Stimulated activated CD8-positive, alpha-beta memory T cell treated with anti-CD3 and anti-CD28 coated beads, Interleukin-12 subunit alpha, Interleukin-12 subunit beta, amount 100 ng/mL, for 4 hours (primary cell): ENCODE results near the gene SRPK2.
"Not testable (repeated sequence)": the region's sequence is repeated elsewhere in the genome, so short reads cannot be mapped to it uniquely, and the experiment has no call there.

Source experiments
- DNase-seq: peaks from one replicate; pipeline ENCODE4 v3.0.0-alpha.2; 2020; ENCODE audit warnings: low read depth

Gene SRPK2

DNA sequence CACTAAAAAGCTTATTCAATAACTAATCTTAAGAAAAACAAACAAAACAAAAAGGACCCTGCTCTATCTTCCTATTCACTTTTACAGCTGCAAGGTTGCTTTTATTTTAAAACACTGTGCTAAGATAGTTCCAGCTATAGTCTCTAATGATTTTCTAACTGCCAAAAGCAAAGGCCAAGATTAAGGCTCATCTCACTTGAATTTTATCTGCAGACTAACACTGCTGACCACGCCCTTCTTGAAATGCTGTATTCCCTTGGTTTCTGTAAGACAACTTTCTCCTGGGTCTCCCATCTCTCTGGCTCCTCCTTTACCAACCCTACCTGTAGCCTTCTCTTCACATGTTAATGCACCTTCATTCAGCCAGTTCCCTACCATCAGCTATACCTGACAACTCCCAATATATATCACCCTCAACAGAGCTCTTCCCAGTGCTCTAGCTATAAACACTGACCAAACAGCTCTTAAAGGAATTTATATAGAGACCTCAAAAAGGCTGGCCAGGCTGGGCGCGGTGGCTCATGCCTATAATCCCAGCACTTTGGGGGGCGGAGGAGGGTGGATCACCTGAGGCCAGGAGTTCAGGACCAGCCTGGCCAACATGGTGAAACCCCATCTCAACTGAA is 11.7 kb downstream of the SRPK2 start:
- no peak for DNase-seq

DNA sequence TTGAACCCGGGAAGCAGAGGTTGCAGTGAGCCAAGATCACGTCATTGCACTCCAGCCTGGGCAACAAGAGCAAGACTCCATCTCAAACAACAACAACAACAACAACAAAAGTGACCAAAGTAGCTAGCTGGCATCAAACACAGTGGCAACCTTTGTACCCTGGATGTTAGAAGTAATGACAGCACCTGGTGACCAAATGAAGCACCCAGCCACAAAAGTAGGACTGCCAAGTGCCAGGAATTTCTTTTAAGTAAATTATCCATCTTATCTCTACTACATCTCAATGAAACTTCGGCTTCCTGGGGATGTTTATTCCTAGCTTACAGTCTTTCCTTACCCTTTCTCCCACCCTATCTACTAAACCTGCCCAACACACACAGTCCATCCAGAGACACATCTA is 18.8 kb downstream of the SRPK2 start:
- DNase-seq: no peak

DNA sequence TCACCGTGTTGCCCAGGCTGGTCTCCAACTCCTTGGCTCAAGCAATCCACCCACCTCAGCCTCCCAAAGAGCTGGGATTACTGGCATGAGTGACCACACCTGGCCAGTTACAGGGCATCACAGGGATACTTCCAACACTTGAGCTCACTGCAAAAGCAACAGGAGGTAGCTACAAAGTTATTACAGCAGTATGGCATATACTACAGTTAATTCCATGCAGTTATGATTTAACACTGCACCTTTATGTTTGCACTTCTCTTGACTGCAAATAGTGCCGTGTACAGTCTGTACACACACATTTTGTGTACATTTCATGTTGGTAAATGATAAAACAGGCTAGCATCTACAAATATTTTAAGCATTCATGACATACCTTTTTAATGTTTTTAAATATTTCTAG is 21.3 kb downstream of the SRPK2 start:
- DNase-seq: no peak

DNA sequence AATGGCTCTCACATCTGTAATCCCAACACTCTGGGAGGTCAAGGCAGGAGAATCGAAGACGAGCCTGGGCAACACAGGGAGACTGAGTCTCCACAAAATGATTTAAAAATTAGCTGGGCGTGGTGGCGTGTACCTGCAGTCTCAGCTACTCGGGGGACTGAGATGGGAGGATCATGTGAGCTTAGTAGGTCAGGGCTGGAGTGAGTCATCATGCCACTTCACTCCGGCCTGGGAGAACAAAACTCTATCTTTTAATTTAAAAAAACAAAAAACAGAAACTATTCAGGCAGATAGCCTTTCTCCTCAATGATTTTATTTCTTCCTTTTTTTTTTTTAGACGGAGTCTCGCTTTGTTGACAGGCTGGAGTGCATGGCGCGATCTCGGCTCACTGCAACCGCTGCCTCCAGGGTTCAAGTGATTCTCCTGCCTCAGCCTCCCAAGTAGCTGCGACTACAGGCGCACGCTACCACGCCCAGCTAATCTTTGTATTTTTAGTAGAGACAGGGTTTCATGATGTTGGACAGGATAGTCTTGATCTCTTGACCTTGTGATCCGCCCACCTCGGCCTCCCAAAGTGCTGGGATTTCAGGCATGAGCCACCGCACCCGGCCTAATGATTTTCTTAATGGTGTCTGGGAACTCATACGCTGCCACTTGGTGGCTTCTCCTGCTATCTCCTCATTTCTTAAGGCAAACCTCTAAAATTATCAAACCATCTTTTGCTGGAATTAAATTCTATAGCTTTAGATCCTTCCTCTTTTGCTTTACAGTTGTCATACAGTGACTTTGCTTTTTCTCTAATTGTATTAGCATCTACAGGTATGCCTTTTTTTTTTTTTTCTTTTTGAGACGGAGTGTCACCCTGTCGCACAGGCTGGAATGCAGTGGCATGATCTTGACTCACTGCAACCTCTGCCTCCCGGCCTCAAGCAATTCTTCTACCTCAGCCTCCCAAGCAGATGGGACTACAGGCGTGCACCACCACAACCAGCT is 22.9 kb downstream of the SRPK2 start:
- no peak for DNase-seq

DNA sequence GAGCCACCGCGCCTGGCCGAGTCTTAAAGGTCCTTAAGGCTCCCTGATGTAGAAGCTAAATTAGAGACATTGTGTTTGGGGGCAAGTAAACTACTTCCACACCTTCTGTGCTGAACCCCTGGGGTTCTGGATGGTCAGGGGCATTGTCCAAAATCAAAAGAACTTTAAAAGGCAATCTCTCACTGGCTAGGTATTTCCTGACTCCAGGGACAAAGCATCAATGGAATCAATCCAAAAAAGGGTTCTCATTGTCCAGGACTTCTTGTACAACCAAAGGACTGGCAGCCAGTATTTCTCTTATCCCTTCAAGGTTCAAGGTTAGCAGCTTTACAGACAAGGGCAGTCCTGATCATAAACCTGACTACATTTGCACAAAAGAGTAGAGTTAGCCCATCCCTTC is 24.0 kb downstream of the SRPK2 start:
- DNase-seq: no peak

DNA sequence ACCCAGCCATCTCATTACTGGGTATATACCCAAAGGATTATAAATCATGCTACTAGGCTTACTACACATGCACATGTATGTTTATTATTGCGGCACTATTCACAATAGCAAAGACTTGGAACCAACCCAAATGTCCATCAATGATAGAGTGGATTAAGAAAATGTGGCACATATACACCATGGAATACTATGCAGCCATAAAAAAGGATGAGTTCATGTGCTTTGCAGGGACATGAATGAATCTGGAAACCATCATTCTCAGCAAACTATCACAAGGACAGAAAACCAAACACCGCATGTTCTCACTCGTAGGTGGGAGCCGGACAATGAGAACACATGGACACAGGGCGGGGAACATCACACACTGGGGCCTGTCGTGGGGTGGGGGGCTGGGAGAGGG is 25.1 kb downstream of the SRPK2 start:
- DNase-seq: not testable (repeated sequence)

DNA sequence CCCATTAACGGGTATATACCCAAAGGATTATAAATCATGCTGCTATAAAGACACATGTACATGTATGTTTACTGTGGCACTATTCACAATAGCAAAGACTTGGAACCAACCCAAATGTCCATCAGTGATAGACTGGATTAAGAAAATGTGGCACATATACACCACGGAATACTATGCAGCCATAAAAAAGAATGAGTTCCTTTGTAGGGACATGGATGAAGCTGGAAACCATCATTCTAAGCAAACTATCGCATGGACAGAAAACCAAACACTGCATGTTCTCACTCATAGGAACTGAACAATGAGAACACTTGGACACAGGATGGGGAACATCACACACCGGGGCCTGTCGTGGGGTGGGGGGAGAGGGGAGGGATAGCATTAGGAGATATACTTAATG is 26.0 kb downstream of the SRPK2 start:
- not testable (repeated sequence) for DNase-seq

DNA sequence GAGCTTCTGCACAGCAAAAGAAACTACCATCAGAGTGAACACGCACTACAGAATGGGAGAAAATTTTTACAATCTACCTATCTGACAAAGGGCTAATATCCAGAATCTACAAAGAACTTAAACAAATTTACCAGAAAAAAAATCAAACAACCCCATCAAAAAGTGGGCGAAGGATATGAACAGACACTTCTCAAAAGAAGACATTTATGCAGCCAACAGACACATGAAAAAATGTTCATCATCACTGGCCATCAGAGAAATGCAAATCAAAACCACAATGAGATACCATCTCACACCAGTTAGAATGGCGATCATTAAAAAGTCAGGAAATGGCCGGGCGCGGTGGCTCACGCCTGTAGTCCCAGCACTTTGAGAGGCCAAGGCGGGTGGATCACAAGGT is 26.7 kb downstream of the SRPK2 start:
- DNase-seq: not testable (repeated sequence)

DNA sequence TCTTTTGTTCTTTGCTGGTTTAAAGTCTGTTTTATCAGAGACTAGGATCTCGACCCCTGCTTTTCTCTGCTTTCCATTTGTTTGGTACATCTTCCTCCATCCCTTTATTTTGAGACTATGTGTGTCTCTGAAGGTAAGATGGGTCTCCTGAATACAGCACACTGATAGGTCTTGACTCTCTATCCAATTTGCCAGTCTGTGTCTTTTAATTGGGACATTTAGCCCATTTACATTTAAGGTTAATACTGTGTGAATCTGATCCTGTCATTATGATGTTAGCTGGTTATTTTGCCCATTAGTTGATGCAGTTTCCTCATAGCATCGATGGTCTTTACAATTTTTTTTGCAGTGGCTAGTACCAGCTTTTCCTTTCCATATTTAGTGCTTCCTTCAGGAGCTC is 28.6 kb downstream of the SRPK2 start:
- DNase-seq: not testable (repeated sequence)

DNA sequence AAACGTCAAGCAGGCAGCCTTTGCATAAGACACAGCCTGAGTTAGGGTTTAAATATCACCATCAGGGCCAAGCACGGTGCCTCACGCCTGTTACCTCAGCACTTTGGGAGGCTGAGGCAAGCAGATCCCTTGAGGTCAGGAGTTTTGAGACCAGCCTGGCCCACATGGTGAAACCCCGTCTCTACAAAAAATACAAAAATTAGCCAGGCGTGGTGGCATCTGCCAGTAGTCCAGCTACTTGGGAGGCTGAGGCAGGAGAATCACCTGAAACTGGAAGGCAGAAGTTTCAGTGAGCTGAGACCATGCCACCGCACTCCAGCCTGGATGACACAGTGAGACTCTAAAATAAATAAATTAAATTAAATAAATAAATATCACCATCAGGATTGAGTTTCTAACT is 33.0 kb downstream of the SRPK2 start:
- DNase-seq: no peak

DNA sequence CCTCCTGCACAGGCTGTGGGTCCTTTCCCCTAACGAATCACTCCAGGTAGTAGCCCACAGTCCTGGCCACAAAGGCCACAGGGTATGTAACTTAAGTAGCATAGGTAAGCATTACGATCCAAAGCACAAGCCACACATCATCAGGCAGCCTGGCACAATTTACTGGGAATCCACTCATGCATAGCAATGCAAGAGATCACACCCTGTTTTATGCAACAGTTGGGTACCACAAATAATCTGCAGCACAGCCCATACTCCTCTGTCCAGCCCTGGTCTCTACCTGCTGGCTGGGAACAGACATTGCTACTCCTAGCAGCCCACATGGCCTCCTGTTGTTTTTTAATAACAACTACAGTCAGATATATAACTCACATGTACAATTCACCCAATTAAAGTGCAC is 34.3 kb downstream of the SRPK2 start:
- DNase-seq: no peak

DNA sequence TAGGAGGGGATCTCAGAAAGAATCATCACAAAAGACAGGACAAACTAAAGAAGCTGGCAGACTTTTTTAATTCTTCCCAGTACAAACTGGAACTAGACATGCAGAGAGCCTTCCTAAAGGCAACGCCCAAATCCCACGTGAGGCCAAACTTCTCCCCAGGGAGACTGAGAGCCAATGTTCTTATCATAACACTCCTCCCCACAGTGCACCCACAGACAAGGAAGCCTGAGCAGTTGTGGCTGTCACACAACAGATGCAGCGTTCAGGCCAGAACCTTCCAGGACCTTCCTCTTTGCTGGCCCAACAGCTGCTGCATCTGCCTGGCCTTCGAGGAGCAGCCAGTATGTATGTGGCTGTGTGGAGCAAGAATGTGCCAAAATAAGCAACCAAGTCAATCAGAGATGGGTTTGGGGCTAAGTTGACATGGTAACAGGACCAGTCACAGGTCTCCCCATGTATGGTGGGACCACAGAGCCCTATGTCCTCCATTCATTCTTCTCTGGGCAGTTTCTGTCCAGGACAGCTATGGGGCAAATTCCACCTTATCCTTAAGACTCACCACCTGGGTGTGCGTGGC is 34.9 kb downstream of the SRPK2 start:
- no peak for DNase-seq

DNA sequence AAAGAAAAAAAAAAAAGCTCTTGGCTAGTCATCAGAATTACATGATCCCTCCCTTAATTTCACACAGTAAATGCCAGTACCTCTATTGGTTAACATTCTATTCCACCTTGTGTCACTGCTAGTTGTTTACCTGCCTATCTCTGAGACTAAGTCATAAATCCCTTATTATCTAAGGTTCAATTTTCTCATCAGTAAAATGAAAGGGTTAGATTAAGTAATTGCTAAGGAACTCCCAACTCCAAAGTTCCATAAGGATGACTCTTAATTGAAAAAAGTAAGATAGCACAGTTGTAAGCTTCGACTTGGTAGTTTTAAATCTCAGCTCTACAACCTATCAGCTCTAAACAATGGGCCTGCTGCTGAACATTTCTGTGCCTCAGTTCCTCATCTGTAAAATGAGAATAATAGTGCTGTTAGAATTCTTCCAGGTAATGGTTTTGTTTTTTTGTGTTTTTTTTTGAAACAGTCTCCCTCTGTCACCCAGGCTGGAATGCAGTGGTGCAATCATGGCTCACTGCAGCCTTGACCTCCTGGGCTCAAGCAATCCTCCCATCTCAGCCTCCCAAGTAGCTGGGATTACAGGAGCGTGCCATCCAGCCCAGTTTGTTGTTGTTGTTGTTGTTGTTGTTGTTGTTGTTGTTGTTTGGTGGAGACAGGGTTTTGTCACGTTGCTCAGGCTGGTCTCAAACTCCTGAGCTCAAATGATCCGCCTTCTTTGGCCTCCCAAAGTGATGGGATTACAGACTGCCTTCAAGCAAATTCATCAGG is 35.6 kb downstream of the SRPK2 start:
- DNase-seq: no peak

DNA sequence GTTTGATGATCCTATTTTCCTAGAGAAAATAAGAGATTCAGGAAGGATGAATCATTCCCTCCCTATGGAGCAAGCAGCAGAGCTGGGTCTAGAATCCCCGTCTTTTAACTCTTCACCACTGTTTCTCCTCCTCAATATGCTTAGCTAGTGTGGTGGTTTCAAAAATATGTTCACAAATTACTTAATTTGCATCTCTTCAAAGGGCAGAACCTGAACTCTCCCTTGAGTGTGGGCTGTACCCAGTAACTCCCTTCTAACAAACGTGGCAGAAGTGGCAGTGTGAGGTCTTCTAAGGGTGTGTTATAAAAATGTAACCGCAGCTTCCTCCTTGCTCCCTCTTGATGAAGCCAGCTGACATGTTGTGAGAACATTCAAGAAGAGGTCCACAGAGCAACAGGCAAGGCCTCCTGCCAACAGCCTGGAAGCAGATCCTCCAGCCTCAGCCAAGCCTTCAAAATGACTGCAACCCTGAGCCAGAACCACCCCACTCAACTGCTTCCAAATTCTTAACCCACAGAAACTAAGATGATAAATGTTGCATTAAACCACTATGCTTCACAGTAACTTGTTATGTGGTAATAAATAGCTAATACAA is 36.6 kb downstream of the SRPK2 start:
- peak; percentile 33 for DNase-seq

DNA sequence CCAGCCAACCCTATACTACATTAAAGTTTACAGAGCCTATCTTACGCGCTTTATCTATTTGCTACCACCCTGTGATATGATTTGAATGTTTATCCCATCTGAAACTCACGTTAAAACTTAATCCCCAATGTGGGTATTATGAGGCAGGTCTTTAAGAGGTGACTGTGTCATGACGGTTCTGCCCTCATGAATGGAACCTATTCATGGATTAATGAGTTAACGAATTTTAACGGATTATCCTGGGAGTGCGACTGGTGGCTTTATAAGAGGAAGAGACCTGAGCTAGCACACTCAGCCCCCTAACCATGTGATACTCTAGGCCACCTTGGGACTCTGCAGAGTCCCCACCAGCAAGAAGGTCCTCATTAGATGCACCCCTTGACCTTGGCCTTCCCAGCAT is 37.8 kb downstream of the SRPK2 start:
- DNase-seq: no peak

DNA sequence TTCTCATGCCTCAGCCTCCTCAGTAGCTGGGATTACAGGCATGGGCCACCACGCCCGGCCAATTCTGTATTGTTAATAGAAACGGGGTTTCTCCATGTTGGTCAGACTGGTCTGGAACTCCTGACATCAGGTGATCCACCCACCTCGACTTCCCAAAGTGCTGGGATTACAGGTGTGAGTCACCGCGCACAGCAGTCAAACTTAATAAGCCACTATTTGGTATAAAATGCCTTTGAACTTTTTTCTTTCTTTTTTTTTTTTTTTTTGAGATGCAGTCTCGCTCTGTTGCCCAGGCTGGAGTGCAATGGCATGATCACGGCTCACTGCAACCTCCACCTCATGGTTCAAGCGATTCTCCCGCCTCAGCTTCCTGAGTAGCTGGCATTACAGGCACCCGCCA is 40.5 kb downstream of the SRPK2 start:
- DNase-seq: not testable (repeated sequence)

DNA sequence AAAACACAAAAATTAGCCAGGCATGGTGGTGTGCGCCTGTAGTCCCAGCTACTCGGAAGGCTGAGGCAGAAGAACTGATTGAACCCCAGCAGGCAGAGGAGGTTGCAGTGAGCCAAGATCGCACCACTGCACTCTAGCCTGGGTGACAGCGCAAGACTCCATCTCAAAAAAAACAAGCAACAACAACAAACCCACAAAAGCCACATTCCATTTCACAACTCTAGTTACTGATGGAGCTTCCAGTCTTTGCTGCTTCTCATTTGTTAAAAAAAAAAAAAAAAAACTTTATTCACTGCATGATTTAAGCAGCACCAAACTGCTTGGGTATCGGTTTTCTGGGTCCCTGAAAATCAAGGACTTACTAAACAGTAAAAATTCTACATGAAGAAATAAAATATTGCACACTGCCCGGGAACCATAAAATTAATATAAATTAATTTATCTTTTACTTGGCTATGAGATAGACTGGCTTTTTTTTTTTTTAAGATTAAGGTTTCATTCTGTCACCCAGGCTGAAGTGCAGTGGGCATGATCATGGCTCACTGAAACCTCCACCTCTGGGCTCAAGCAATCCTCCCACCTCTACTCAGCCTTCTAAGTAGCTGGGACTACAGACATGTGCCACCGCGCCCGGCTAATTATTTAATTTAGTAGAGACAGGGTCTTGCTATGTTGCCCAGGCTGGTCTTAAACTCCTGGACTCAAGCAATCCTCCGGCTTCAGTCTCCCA is 42.0 kb downstream of the SRPK2 start:
- no peak for DNase-seq

DNA sequence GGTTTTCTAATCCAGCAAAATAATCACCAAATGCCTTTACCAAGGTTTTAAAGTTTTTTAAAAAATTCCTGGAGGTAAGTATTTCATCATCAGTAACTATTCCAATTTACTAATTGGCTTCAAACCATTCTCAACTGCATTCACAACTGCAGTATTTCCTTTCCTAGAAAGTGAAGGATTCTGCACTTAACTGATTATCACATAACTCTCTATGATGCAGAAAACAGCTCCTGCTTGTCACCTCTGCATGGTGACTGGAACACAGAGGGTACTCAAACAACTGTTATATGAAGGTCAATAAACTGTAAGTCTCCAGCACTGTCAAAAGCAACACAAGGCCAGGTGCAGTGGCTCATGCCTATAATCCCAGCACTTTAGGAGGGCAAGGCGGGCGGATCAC is 42.6 kb downstream of the SRPK2 start:
- DNase-seq: no peak

DNA sequence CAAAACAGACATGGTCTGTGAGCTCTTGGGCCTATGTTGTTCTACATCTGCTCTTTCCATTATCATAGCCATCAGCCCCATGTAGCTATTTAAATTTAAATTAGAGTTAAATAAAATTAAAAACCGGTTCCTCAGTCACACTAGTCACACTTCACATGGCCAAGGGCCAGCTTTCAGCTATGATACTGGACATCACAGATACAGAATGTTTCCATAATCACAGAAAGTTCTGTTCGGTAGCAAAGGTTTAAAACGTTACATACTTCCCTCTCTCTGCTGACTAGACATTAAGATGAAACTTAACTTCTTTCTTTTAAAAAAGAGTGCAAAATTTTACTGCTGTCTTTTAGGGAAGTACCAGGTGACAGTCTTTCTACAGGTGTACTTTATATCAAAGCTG is 43.0 kb downstream of the SRPK2 start:
- DNase-seq: no peak

DNA sequence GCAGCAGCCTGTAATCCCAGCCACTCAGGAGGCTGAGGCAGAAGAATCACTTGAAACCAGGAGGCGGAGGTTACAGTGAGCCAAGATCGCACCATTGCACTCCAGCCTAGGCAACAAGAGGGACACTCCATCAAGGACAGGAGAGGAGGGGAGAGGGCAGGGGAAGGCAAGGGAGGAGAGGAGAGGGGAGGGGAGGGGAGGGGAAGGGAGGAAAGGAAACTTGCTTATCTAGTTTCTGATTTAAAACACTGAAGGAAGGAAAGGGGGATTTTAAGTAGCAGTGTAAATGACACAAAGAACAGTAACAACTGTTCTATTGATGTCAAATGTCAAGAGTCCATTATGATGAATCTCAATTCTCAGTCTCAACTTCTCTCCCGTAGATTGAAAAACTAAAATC is 43.7 kb downstream of the SRPK2 start:
- no peak for DNase-seq
